ENCODE data around the gene SRRM3. TPM values are rescaled to one million over a fixed set of nuclear protein-coding genes. Genes with fewer than 3 reads are reported as not detected.

The SRRM3 gene
- total RNA-seq, 1 experiment from 2014 or later = 12.7 TPM

- Histone ChIP-seq H3K27ac (ENCODE audit: low read depth, low read length) (peak overlapping the region; percentile 99), H3K4me1 (ENCODE audit: control insufficient read depth in 1 of 2, insufficient read depth in 2 of 2, low read length in 2 of 2) (peaks cover 74 to 93% of the 10 kb centered on the region in 2 experiments), H3K79me2 (ENCODE audit: insufficient read depth, low read length) (no peaks in the 10 kb centered on the region), H3K9me2 (ENCODE audit: insufficient read depth) (no peaks in the 10 kb centered on the region), H3K9ac (ENCODE audit: low read length) (peak overlapping the region; percentile 67), H3K27me3 (ENCODE audit: insufficient read depth, low read length) (no peaks in the 10 kb centered on the region), H4K20me1 (ENCODE audit: insufficient read depth) (no peaks in the 10 kb centered on the region), H3K4me2 (ENCODE audit: low read length) (peak overlapping the region; percentile 93), H3K9me3 (ENCODE audit: control insufficient read depth in 1 of 2, insufficient read depth in 1 of 2, low read depth in 1 of 2, low read length in 2 of 2) (no peaks in the 10 kb centered on the region), H2AFZ (ENCODE audit: low read depth, low read length, poor library complexity, severe bottlenecking) (no peak overlapping the region), H3K4me3 (replicated peaks in 1 of 2; ENCODE audit: low read depth in 1 of 2, low read length in 2 of 2) (peak overlapping the region; percentile 50 to 55), H3K36me3 (ENCODE audit: control insufficient read depth in 1 of 2, insufficient read depth in 2 of 2, low read length in 2 of 2) (no peaks in the 10 kb centered on the region)
- ChIA-PET POLR2A (interaction anchor here (0.5 to 1.5 kb wide), 4 partner anchors 9 to 1298 kb away, joined by 3 to 12 read pairs (median 3); no protein-coding TSS in a partner anchor), CTCF (interaction anchor here (0.6 to 1.7 kb wide), 2 partner anchors 9 to 19 kb away, joined by 3 to 11 read pairs; no protein-coding TSS in a partner anchor), RAD21 (ENCODE audit: low non-redundant PET in 1 of 2, low total read pairs in 2 of 2, uncharacterized antibody in 2 of 2, unreplicated experiment in 2 of 2) (interaction anchor here in 1 of 2 experiments (1.5 kb wide), 1 partner anchor 19 kb away, joined by 5 read pairs; no protein-coding TSS in a partner anchor)
- DNase-seq (ENCODE audit: low read depth, low spot score) (peak; percentile 83), ATAC-seq (peak; percentile 68)
- intact Hi-C loops (cut with micrococcal nuclease) = no loop called here
- TSS peak; percentile 85 for BruUV-seq (replicated peaks)
- TF ChIP-seq YY1 (IDR thresholded peaks at IDR 0.05; ENCODE audit: extremely low read depth, insufficient replicate concordance, low read depth, low read length) = peak; percentile 80
- no peak for TF ChIP-seq RAD21 (IDR thresholded peaks at IDR 0.05; ENCODE audit: low read depth)
- TF ChIP-seq POLR2AphosphoS5 (IDR thresholded peaks at IDR 0.05; ENCODE audit: low read depth, low read length) = peak; percentile 71
- TF ChIP-seq ELF1 (IDR thresholded peaks at IDR 0.05; ENCODE audit: borderline replicate concordance, low read depth) = no peak
Measured at GRCh38 chr7:76294344-76295024, 92.8 kb downstream of the SRRM3 start.

GRCh38 chr7:76296743-76297740 is 95.3 kb downstream of the SRRM3 start:
- Histone ChIP-seq H3K4me2 (ENCODE audit: low read length) (peak overlapping the region; percentile 66), H3K9me2 (ENCODE audit: insufficient read depth) (no peaks in the 10 kb centered on the region), H3K27me3 (ENCODE audit: insufficient read depth, low read length) (no peaks in the 10 kb centered on the region), H3K79me2 (ENCODE audit: insufficient read depth, low read length) (no peaks in the 10 kb centered on the region), H3K27ac (ENCODE audit: low read depth, low read length) (peak overlapping the region; percentile 38), H3K36me3 (ENCODE audit: control insufficient read depth in 1 of 2, insufficient read depth in 2 of 2, low read length in 2 of 2) (no peaks in the 10 kb centered on the region), H3K4me1 (ENCODE audit: control insufficient read depth in 1 of 2, insufficient read depth in 2 of 2, low read length in 2 of 2) (peaks cover 77 to 93% of the 10 kb centered on the region in 2 experiments), H3K9ac (ENCODE audit: low read length) (peak overlapping the region; percentile 36), H3K9me3 (ENCODE audit: control insufficient read depth in 1 of 2, insufficient read depth in 1 of 2, low read depth in 1 of 2, low read length in 2 of 2) (no peaks in the 10 kb centered on the region), H3K4me3 (replicated peaks in 1 of 2; ENCODE audit: low read depth in 1 of 2, low read length in 2 of 2) (peak overlapping the region in 1 of 2 experiments; percentile 13; a peak in 1 of 4 replicates), H4K20me1 (ENCODE audit: insufficient read depth) (no peaks in the 10 kb centered on the region), H2AFZ (ENCODE audit: low read depth, low read length, poor library complexity, severe bottlenecking) (peak overlapping the region; percentile 78)
- RAD21 ChIA-PET (ENCODE audit: low non-redundant PET in 1 of 2, low total read pairs in 2 of 2, uncharacterized antibody in 2 of 2, unreplicated experiment in 2 of 2) = interaction anchor here in 1 of 2 experiments (0.6 kb wide), 1 partner anchor 98 kb away, joined by 3 read pairs; no protein-coding TSS in a partner anchor
- CTCF ChIA-PET = interaction anchor here (0.7 to 2.5 kb wide), 2 partner anchors 17 to 18 kb away, joined by 4 to 5 read pairs; no protein-coding TSS in a partner anchor
- intact Hi-C loops (cut with micrococcal nuclease) = no loop called here
- POLR2A ChIA-PET = interaction anchor here (0.9 to 1.2 kb wide), 2 partner anchors 17 kb away, joined by 3 to 4 read pairs; no protein-coding TSS in a partner anchor
- BruUV-seq (replicated peaks) = no TSS peak
- DNase-seq (ENCODE audit: low read depth, low spot score) (no peak), ATAC-seq (no peak)
- TF ChIP-seq EZH2phosphoT487 (IDR thresholded peaks at IDR 0.05; ENCODE audit: borderline replicate concordance) (no peak), CEBPB (IDR thresholded peaks at IDR 0.05; ENCODE audit: low read depth) (no peak), ATF3 (IDR thresholded peaks at IDR 0.05) (no peak), CBX3 (IDR thresholded peaks at IDR 0.05; ENCODE audit: low read depth) (no peak), ELF1 (IDR thresholded peaks at IDR 0.05; ENCODE audit: borderline replicate concordance, low read depth) (no peak), YY1 (IDR thresholded peaks at IDR 0.05; ENCODE audit: extremely low read depth, insufficient replicate concordance, low read depth, low read length) (no peak), ZNF274 (IDR thresholded peaks at IDR 0.05; ENCODE audit: low read depth, low read length) (no peak), ZBTB33 (IDR thresholded peaks at IDR 0.05; ENCODE audit: extremely low read depth, insufficient replicate concordance, low read length) (no peak), SRF (IDR thresholded peaks at IDR 0.05; ENCODE audit: low read depth) (no peak), FOSL1 (IDR thresholded peaks at IDR 0.05; ENCODE audit: low read depth) (no peak)

All from HCT116 (cell line).